HEK293T (cell line): Measurements from ENCODE around the gene RUFY2.

Experiments
- CTCF ChIA-PET: fragments of 350-600 bp; formaldehyde crosslinking; extraction: SDS; loops from one replicate; lab custom pipeline; 2021; ENCODE audit warnings: antibody characterized with exemption, inconsistent platforms; lab: Yijun Ruan, JAX
- POLR2A ChIA-PET: fragments of 350-600 bp; formaldehyde crosslinking; extraction: SDS; loops from one replicate; lab custom pipeline; 2020; ENCODE audit warnings: antibody characterized with exemption, inconsistent platforms; lab: Yijun Ruan, JAX
- DNase-seq: peaks from one replicate; pipeline ENCODE4 v3.0.0; 2012; ENCODE audit warnings: mixed read lengths; ENCODE audit errors: extremely low spot score
- ARNT ChIP-seq: fragments of 450-650 bp; IDR thresholded peaks from 2 replicates; pipeline ENCODE4 v1.6.1; 2017; ENCODE audit warnings: mild to moderate bottlenecking
- BHLHE40 ChIP-seq: fragments of 450-650 bp; IDR thresholded peaks from 2 replicates; pipeline ENCODE4 v1.6.1; 2016; ENCODE audit warnings: mild to moderate bottlenecking, moderate library complexity, borderline replicate concordance
- CTBP1 ChIP-seq: fragments of 450-650 bp; IDR thresholded peaks from 2 replicates; pipeline ENCODE4 v1.6.1; 2016; ENCODE audit warnings: borderline replicate concordance
- ELF4 ChIP-seq: fragments of 450-650 bp; IDR thresholded peaks from 2 replicates; pipeline ENCODE4 v1.6.1; 2017; ENCODE audit warnings: antibody characterized with exemption
- FOXA1 ChIP-seq: fragments of 450-650 bp; IDR thresholded peaks from 2 replicates; pipeline ENCODE4 v1.6.1; 2016; ENCODE audit warnings: mild to moderate bottlenecking
- FOXK2 ChIP-seq: fragments of 450-650 bp; IDR thresholded peaks from 2 replicates; pipeline ENCODE4 v1.6.1; 2016; ENCODE audit warnings: mild to moderate bottlenecking
- FOXM1 ChIP-seq: fragments of 450-650 bp; IDR thresholded peaks from 2 replicates; pipeline ENCODE4 v1.6.1; 2017; ENCODE audit warnings: mild to moderate bottlenecking, borderline replicate concordance
- HDGF ChIP-seq: fragments of 450-650 bp; IDR thresholded peaks from 2 replicates; pipeline ENCODE4 v1.6.1; 2017; ENCODE audit warnings: antibody characterized with exemption, borderline replicate concordance
- L3MBTL2 ChIP-seq: fragments of 450-650 bp; conservative IDR thresholded peaks from 2 replicates; pipeline ENCODE4 v1.6.1; 2016; ENCODE audit warnings: mild to moderate bottlenecking
- LEF1 ChIP-seq: fragments of 450-650 bp; IDR thresholded peaks from 2 replicates; pipeline ENCODE4 v1.6.1; 2017; ENCODE audit warnings: mild to moderate bottlenecking, borderline replicate concordance
- NFRKB ChIP-seq: fragments of 450-650 bp; IDR thresholded peaks from 2 replicates; pipeline ENCODE4 v1.6.1; 2016; ENCODE audit warnings: mild to moderate bottlenecking, moderate library complexity
- PKNOX1 ChIP-seq: fragments of 450-650 bp; IDR thresholded peaks from 2 replicates; pipeline ENCODE4 v1.6.1; 2016
- SP1 ChIP-seq: fragments of 450-650 bp; IDR thresholded peaks from 2 replicates; pipeline ENCODE4 v1.6.1; 2017
- SUZ12 ChIP-seq: fragments of 450-650 bp; IDR thresholded peaks from 2 replicates; pipeline ENCODE4 v1.6.1; 2016; ENCODE audit warnings: mild to moderate bottlenecking
- TARDBP ChIP-seq: fragments of 450-650 bp; IDR thresholded peaks from 2 replicates; pipeline ENCODE4 v1.6.1; 2016
- ZNF384 ChIP-seq: fragments of 450-650 bp; IDR thresholded peaks from 2 replicates; pipeline ENCODE4 v1.6.1; 2016

The RUFY2 gene

GRCh38 chr10:68434657-68435056 lies 27.6 kb upstream of the RUFY2 start:
- CTCF ChIA-PET: no interaction called here
- TF ChIP-seq L3MBTL2 (no peak), ZNF384 (no peak), PKNOX1 (no peak), FOXK2 (no peak), HDGF (no peak), SUZ12 (no peak), ARNT (no peak), CTBP1 (no peak), TARDBP (no peak)
- DNase-seq: no peak
- POLR2A ChIA-PET: no interaction called here

GRCh38 chr10:68428396-68429104 lies 21.5 kb upstream of the RUFY2 start:
- TF ChIP-seq HDGF (no peak), ZNF384 (no peak), SP1 (no peak), ARNT (no peak), CTBP1 (no peak), L3MBTL2 (no peak), PKNOX1 (no peak), FOXM1 (no peak), TARDBP (no peak), FOXA1 (no peak), ELF4 (no peak), LEF1 (no peak), BHLHE40 (no peak), SUZ12 (no peak), FOXK2 (no peak), NFRKB (no peak)
- POLR2A ChIA-PET: no interaction called here
- CTCF ChIA-PET: interaction anchor here (0.6 kb wide), 1 partner anchor 873 kb away, joined by 3 read pairs; no protein-coding TSS in a partner anchor
- DNase-seq: no peak

- no peak for DNase-seq
- TF ChIP-seq ZNF384 (no peak), NFRKB (no peak), SUZ12 (no peak), LEF1 (no peak), PKNOX1 (no peak), BHLHE40 (no peak), FOXA1 (no peak), HDGF (no peak), TARDBP (no peak), CTBP1 (no peak), FOXK2 (no peak), SP1 (no peak), ELF4 (no peak), FOXM1 (no peak), L3MBTL2 (no peak), ARNT (no peak)
- POLR2A ChIA-PET: no interaction called here
- CTCF ChIA-PET: no interaction called here
Measured at GRCh38 chr10:68424454-68425014, 17.5 kb upstream of the RUFY2 start.

- CTCF ChIA-PET: no interaction called here
- DNase-seq: no peak
- POLR2A ChIA-PET: no interaction called here
- no peak for TF ChIP-seq L3MBTL2
- TF ChIP-seq HDGF: no peak
- no peak for TF ChIP-seq ARNT
- TF ChIP-seq FOXK2: no peak
- TF ChIP-seq SUZ12: no peak
- no peak for TF ChIP-seq NFRKB
- TF ChIP-seq PKNOX1: no peak
- no peak for TF ChIP-seq ZNF384
- TF ChIP-seq BHLHE40: no peak
- no peak for TF ChIP-seq ELF4
- TF ChIP-seq TARDBP: no peak
- no peak for TF ChIP-seq CTBP1
- no peak for TF ChIP-seq LEF1
- no peak for TF ChIP-seq FOXA1
- TF ChIP-seq SP1: no peak
- TF ChIP-seq FOXM1: no peak
Measured at GRCh38 chr10:68423522-68423921, 16.4 kb upstream of the RUFY2 start.

- DNase-seq: no peak
- no peak for TF ChIP-seq CTBP1
- no peak for TF ChIP-seq SUZ12
- no peak for TF ChIP-seq L3MBTL2
- TF ChIP-seq ELF4: no peak
- TF ChIP-seq ZNF384: no peak
- no peak for TF ChIP-seq FOXM1
- TF ChIP-seq ARNT: no peak
- no peak for TF ChIP-seq HDGF
- no peak for TF ChIP-seq SP1
- no peak for TF ChIP-seq LEF1
- TF ChIP-seq NFRKB: no peak
- TF ChIP-seq TARDBP: no peak
- no peak for TF ChIP-seq FOXA1
- no peak for TF ChIP-seq BHLHE40
- TF ChIP-seq PKNOX1: no peak
- no peak for TF ChIP-seq FOXK2
- ChIA-PET CTCF (no interaction called here), POLR2A (no interaction called here)
Measured at GRCh38 chr10:68419376-68419775, 12.3 kb upstream of the RUFY2 start.
